HepG2 (cell line): ENCODE results near the gene PNPLA2. TPM values are rescaled to one million over a fixed set of nuclear protein-coding genes. Genes with fewer than 3 reads are reported as not detected.
A peak's percentile ranks its signal among the peaks of the same experiment; 100 is the strongest.

Source experiments
- DR1 ChIP-seq: sonication (generic); formaldehyde crosslinking; IDR thresholded peaks from 2 replicates; pipeline ENCODE4 v1.8.0; 2021; ENCODE audit warnings: mild to moderate bottlenecking, missing genetic modification reagents, inconsistent platforms
- ELF3 ChIP-seq: IDR thresholded peaks from 2 replicates; pipeline ENCODE4 v1.6.1; 2016; ENCODE audit warnings: missing genetic modification reagents, missing compliant biosample characterization
- GATA4 ChIP-seq: sonication (generic); IDR thresholded peaks from 2 replicates; pipeline ENCODE4 v1.6.1; 2016; ENCODE audit warnings: antibody characterized with exemption, low read depth, borderline replicate concordance
- GFI1 ChIP-seq: sonication (generic); formaldehyde crosslinking; IDR thresholded peaks from 2 replicates; pipeline ENCODE4 v1.5.0; 2020; ENCODE audit warnings: missing genetic modification reagents, mild to moderate bottlenecking, borderline replicate concordance
- NFATC3 ChIP-seq: sonication (generic); formaldehyde crosslinking; IDR thresholded peaks from 2 replicates; pipeline ENCODE4 v1.5.1; 2020; ENCODE audit warnings: mild to moderate bottlenecking, missing genetic modification reagents
- RBM39 ChIP-seq: fragments of 200-400 bp; formaldehyde crosslinking; IDR thresholded peaks from one replicate; pipeline ENCODE4 v1.6.1; 2018; ENCODE audit warnings: antibody characterized with exemption, mild to moderate bottlenecking, low read depth, low read length; ENCODE audit not compliant: poor library complexity, severe bottlenecking
- RXRA ChIP-seq: sonication (generic); formaldehyde crosslinking; IDR thresholded peaks from 2 replicates; pipeline ENCODE4 v1.5.1; 2020; ENCODE audit warnings: missing genetic modification reagents
- SCMH1 ChIP-seq: sonication (generic); formaldehyde crosslinking; IDR thresholded peaks from 2 replicates; pipeline ENCODE4 v1.9.0; 2021; ENCODE audit warnings: missing genetic modification reagents, mild to moderate bottlenecking, borderline replicate concordance
- TBP ChIP-seq: sonication (generic); formaldehyde crosslinking; IDR thresholded peaks from 2 replicates; pipeline ENCODE4 v1.5.0; 2020; ENCODE audit warnings: missing genetic modification reagents
- ZFP36L1 ChIP-seq: sonication (generic); formaldehyde crosslinking; IDR thresholded peaks from 2 replicates; pipeline ENCODE4 v1.8.0; 2022; ENCODE audit warnings: mild to moderate bottlenecking, missing genetic modification reagents, moderate library complexity
- ZNF616 ChIP-seq: sonication (generic); formaldehyde crosslinking; IDR thresholded peaks from 2 replicates; pipeline ENCODE4 v1.5.0; 2020; ENCODE audit warnings: low read depth, mild to moderate bottlenecking, missing genetic modification reagents
- ZNF816 ChIP-seq: sonication (generic); formaldehyde crosslinking; IDR thresholded peaks from 2 replicates; pipeline ENCODE4 v1.8.0; 2022; ENCODE audit warnings: missing genetic modification reagents, mild to moderate bottlenecking, borderline replicate concordance
- polyA plus RNA-seq, 8 experiments: library from polyadenylated mRNA; depleted of rRNA in 3 of 8; stranded (reverse) in 7 of 8; unstranded in 1 of 8; fragments of >200 nt; fragmentation: Illumina TruSeq in 4 of 8; extraction: Trizol in 4 of 8; gene quantifications; 2 replicates each; pipeline versions ENCODE4 v1.2.1 to v1.2.3, GENCODE V29; 2011 to 2016; ENCODE audit warnings: low read depth in 4 of 8, missing spikeins in 1 of 8, mixed read lengths in 1 of 8; ENCODE audit not compliant: insufficient read depth in 1 of 8
- total RNA-seq, 5 experiments: library from RNA; depleted of rRNA; stranded (reverse); fragments of >200 nt; fragmentation: Illumina TruSeq; extraction: Trizol; gene quantifications; 2 replicates each; pipeline ENCODE4 v1.2.3, GENCODE V29; 2016; ENCODE audit warnings: low read depth in 1 of 5
- TF ChIP-seq, protein P1 (sequence below): sonication (generic); formaldehyde crosslinking; IDR thresholded peaks from 2 replicates; pipeline ENCODE4 v1.5.1; 2020; ENCODE audit warnings: missing genetic modification reagents, mild to moderate bottlenecking, borderline replicate concordance
- TF ChIP-seq, protein P2 (sequence below): sonication (generic); formaldehyde crosslinking; IDR thresholded peaks from 2 replicates; pipeline ENCODE4 v1.5.0; 2020; ENCODE audit warnings: missing genetic modification reagents
- TF ChIP-seq, protein P3 (sequence below), 2 experiments: fragments of 450-650 bp in 1 of 2; sonication (generic) in 1 of 2; formaldehyde crosslinking in 1 of 2; IDR thresholded peaks; 2 replicates each; pipeline versions ENCODE4 v1.6.1 to v1.8.0; 2016 to 2022; ENCODE audit warnings: antibody characterized with exemption in 1 of 2, mild to moderate bottlenecking in 1 of 2, missing genetic modification reagents in 1 of 2

Gene PNPLA2
- total and polyA plus RNA-seq, 2 of the 13 experiments (the other 11 are each of a cell fraction or from before 2014, with no cell fraction given) = 10.5 to 43.2 TPM

DNA sequence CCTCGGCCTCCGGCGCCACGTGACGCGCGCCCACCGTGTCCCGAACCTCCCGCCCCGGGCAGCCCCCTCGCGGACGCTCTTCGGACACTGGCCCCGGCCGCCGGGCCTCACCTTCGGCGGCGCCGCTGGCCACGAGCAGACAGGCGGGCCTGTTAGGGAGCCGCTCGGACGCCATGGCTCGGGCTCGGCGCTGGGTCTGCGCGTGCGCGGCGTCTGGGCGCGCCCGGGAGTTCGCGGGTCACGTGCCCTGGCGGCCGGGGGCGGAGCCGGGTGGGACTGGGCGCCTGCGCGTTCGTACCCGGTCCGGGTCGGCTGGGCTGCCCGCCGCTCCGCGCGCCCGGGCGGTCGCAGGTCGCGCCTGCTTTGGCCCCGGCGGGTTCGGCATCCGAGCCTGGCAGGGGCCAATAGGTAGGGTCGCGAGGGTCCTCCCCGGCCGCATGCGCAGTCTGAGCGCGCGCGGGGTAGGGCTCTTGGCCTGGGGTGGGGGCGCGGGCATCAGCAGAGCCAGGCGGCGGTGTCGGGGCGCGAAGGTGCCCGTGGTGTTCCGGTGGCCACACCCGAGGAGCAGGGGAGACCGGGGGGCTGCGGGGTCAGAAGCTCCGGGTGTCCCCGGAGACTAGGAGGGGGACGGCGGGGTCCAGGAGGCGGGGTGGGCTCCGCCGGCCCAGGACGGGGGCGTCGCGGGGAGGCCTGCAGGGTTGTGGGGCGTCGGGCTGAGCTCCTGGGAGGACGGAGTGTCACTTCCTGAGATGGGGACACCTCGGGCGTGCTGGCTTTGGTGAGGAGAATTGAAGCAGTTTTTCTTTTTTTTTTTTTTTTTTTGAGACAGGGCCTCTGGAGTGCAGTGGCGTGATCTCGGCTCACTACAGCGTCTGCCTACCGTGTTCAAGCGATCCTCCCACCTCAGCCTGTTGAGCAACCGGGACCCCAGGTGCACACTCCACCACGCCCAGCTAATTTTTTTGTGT lies 41.1 kb upstream of the PNPLA2 start, which contains the start of gene GATD1 (continued):
- TF ChIP-seq DR1 (CRISPR knock-in tag) = no peak
- TF ChIP-seq ZNF616 (CRISPR knock-in tag) = peak; percentile 75; the same call in 1 of the 2 replicates
- no peak for TF ChIP-seq NFATC3 (CRISPR knock-in tag)
- no peak for TF ChIP-seq RBM39
- TF ChIP-seq GFI1 (CRISPR knock-in tag) = no peak
- TF ChIP-seq, protein P1, sequence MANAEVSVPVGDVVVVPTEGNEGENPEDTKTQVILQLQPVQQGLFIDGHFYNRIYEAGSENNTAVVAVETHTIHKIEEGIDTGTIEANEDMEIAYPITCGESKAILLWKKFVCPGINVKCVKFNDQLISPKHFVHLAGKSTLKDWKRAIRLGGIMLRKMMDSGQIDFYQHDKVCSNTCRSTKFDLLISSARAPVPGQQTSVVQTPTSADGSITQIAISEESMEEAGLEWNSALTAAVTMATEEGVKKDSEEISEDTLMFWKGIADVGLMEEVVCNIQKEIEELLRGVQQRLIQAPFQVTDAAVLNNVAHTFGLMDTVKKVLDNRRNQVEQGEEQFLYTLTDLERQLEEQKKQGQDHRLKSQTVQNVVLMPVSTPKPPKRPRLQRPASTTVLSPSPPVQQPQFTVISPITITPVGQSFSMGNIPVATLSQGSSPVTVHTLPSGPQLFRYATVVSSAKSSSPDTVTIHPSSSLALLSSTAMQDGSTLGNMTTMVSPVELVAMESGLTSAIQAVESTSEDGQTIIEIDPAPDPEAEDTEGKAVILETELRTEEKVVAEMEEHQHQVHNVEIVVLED = no peak; the same call in 1 of the 2 replicates
- peak; percentile 39; the same call in 1 of the 2 replicates for TF ChIP-seq GATA4
- 0 out of 2 replicates have a peak, but pooled peaks have one; percentile 31 for TF ChIP-seq RXRA (CRISPR knock-in tag)
- no peak for TF ChIP-seq SCMH1 (CRISPR knock-in tag)
- TF ChIP-seq TBP = peak; percentile 64; the same call in 1 of the 2 replicates
- no peak for TF ChIP-seq ZFP36L1
- no peak for TF ChIP-seq ELF3 (CRISPR knock-in tag)
- TF ChIP-seq ZNF816 (CRISPR knock-in tag) = no peak
- TF ChIP-seq, protein P2, sequence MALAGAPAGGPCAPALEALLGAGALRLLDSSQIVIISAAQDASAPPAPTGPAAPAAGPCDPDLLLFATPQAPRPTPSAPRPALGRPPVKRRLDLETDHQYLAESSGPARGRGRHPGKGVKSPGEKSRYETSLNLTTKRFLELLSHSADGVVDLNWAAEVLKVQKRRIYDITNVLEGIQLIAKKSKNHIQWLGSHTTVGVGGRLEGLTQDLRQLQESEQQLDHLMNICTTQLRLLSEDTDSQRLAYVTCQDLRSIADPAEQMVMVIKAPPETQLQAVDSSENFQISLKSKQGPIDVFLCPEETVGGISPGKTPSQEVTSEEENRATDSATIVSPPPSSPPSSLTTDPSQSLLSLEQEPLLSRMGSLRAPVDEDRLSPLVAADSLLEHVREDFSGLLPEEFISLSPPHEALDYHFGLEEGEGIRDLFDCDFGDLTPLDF (CRISPR knock-in tag) = no peak; the same call in 1 of the 2 replicates
- TF ChIP-seq, protein P3, sequence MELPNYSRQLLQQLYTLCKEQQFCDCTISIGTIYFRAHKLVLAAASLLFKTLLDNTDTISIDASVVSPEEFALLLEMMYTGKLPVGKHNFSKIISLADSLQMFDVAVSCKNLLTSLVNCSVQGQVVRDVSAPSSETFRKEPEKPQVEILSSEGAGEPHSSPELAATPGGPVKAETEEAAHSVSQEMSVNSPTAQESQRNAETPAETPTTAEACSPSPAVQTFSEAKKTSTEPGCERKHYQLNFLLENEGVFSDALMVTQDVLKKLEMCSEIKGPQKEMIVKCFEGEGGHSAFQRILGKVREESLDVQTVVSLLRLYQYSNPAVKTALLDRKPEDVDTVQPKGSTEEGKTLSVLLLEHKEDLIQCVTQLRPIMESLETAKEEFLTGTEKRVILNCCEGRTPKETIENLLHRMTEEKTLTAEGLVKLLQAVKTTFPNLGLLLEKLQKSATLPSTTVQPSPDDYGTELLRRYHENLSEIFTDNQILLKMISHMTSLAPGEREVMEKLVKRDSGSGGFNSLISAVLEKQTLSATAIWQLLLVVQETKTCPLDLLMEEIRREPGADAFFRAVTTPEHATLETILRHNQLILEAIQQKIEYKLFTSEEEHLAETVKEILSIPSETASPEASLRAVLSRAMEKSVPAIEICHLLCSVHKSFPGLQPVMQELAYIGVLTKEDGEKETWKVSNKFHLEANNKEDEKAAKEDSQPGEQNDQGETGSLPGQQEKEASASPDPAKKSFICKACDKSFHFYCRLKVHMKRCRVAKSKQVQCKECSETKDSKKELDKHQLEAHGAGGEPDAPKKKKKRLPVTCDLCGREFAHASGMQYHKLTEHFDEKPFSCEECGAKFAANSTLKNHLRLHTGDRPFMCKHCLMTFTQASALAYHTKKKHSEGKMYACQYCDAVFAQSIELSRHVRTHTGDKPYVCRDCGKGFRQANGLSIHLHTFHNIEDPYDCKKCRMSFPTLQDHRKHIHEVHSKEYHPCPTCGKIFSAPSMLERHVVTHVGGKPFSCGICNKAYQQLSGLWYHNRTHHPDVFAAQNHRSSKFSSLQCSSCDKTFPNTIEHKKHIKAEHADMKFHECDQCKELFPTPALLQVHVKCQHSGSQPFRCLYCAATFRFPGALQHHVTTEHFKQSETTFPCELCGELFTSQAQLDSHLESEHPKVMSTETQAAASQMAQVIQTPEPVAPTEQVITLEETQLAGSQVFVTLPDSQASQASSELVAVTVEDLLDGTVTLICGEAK (IDR thresholded peaks at IDR 0.05) = no peak
- TF ChIP-seq, protein P3 (CRISPR knock-in tag; IDR thresholded peaks at IDR 0.05) = 0 out of 2 replicates have a peak, but pooled peaks have one; percentile 43
